GM12878 (cell line): Measurements from ENCODE around the gene ABR. TPM values are rescaled to one million over a fixed set of nuclear protein-coding genes. Genes with fewer than 3 reads are reported as not detected.
A peak's percentile ranks its signal among the peaks of the same experiment; 100 is the strongest.

Source experiments
- ATAC-seq: fragments of 200-7000 bp; cut with Tn5 transposase; 3 replicates; pipeline ENCODE4 v1.9.1; 2020; ENCODE audit warnings: mild to moderate bottlenecking, moderate library complexity
- BruUV-seq: library from RNA; stranded (reverse); fragments of 400-500 nt; replicated peaks from 2 replicates; lab custom pipeline; 2021; lab: Mats Ljungman, UMichigan
- CTCF ChIA-PET: fragments of 300-600 bp; sonication (Branson Sonifier 250); formaldehyde crosslinking; extraction: SDS; loops from one replicate; lab custom pipeline; 2021; ENCODE audit warnings: inconsistent platforms; lab: Yijun Ruan, JAX
- POLR2A ChIA-PET: fragments of 350-600 bp; formaldehyde crosslinking; extraction: SDS; loops from one replicate; lab custom pipeline; 2021; ENCODE audit warnings: inconsistent platforms; lab: Charles Lee
- RAD21 ChIA-PET: fragments of 300-600 bp; sonication (Branson Sonifier 250); formaldehyde crosslinking; loops from one replicate; lab custom pipeline; 2023; ENCODE audit warnings: antibody characterized with exemption; ENCODE audit not compliant: unreplicated experiment; lab: Charles Lee
- SMC1A ChIA-PET: fragments of 300-600 bp; sonication (Branson Sonifier 250); formaldehyde crosslinking; loops from one replicate; lab custom pipeline; 2023; ENCODE audit not compliant: unreplicated experiment, uncharacterized antibody; lab: Charles Lee
- DNase-seq: peaks from one replicate; pipeline ENCODE4 v3.0.0-alpha.2; 2011; ENCODE audit warnings: low read depth, low spot score
- FAIRE-seq: peaks from 3 replicates; lab custom pipeline; 2011; peaks lifted over from hg19 to GRCh38; lab: Jason Lieb, UNC
- H2AFZ ChIP-seq: 2 replicates; pipeline ENCODE4 v1.6.0; 2011; ENCODE audit warnings: low read depth, low read length, control low read depth; ENCODE audit not compliant: control insufficient read depth
- H3K27ac ChIP-seq: 2 replicates; pipeline ENCODE4 v1.5.1; 2011; ENCODE audit warnings: control low read depth; ENCODE audit not compliant: control insufficient read depth, insufficient read depth
- H3K27me3 ChIP-seq, 2 experiments: replicated peaks in 1 of 2; 2 replicates each; pipeline versions ENCODE4 v1.6.0 to v1.6.1; 2011; ENCODE audit warnings: low read length in 1 of 2; ENCODE audit not compliant: control insufficient read depth in 2 of 2, insufficient read depth in 2 of 2
- H3K36me3 ChIP-seq, 2 experiments: 2 replicates each; pipeline ENCODE4 v1.5.1; 2011; ENCODE audit warnings: low read length in 1 of 2; ENCODE audit not compliant: control insufficient read depth in 2 of 2, insufficient read depth in 2 of 2
- H3K4me1 ChIP-seq: 2 replicates; pipeline ENCODE4 v1.6.1; 2011; ENCODE audit warnings: mild to moderate bottlenecking, low read length, moderate library complexity, mixed read lengths; ENCODE audit not compliant: control insufficient read depth, insufficient read depth
- H3K4me2 ChIP-seq: 2 replicates; pipeline ENCODE4 v1.6.0; 2011; ENCODE audit warnings: control low read depth; ENCODE audit not compliant: control insufficient read depth, insufficient read depth
- H3K4me3 ChIP-seq: fragments of 200-600 bp; sonication (generic); 2 replicates; pipeline ENCODE4 v1.5.1; 2016
- H3K79me2 ChIP-seq: 2 replicates; pipeline ENCODE4 v1.6.0; 2011; ENCODE audit warnings: low read length; ENCODE audit not compliant: control insufficient read depth, insufficient read depth
- H3K9ac ChIP-seq: 2 replicates; pipeline ENCODE4 v1.8.0; 2011; ENCODE audit warnings: low read length, control low read depth, mixed read lengths; ENCODE audit not compliant: control insufficient read depth, insufficient read depth
- H3K9me3 ChIP-seq: replicated peaks from 3 replicates; pipeline ENCODE4 v1.5.1; 2011; ENCODE audit warnings: mild to moderate bottlenecking, low read length; ENCODE audit not compliant: control insufficient read depth, insufficient read depth
- H4K20me1 ChIP-seq: 2 replicates; pipeline ENCODE4 v1.6.0; 2011; ENCODE audit not compliant: control insufficient read depth, insufficient read depth
- BCL11A ChIP-seq: IDR thresholded peaks from 2 replicates; pipeline ENCODE4 v1.6.1; 2011; ENCODE audit warnings: low read depth, low read length
- CREB1 ChIP-seq: IDR thresholded peaks from 2 replicates; pipeline ENCODE4 v1.6.1; 2012; ENCODE audit warnings: low read depth, mild to moderate bottlenecking, inconsistent platforms
- EP300 ChIP-seq, 2 experiments: fragments of 150-350 bp in 1 of 2; IDR thresholded peaks; 2 replicates each; pipeline ENCODE4 v1.6.1; 2011 to 2012; ENCODE audit warnings: low read depth in 2 of 2, low read length in 2 of 2, borderline replicate concordance in 1 of 2, improper control_type of control experiment in 1 of 2, inconsistent platforms in 1 of 2; ENCODE audit not compliant: control insufficient read depth in 1 of 2
- HDAC6 ChIP-seq: fragments of 200-600 bp; sonication (generic); IDR thresholded peaks from one replicate; pipeline ENCODE4 v1.8.0; 2017; ENCODE audit warnings: antibody characterized with exemption; ENCODE audit not compliant: unreplicated experiment
- MEF2A ChIP-seq: IDR thresholded peaks from 2 replicates; pipeline ENCODE4 v1.6.1; 2011; ENCODE audit warnings: low read depth, mild to moderate bottlenecking, low read length, moderate library complexity; ENCODE audit not compliant: insufficient read depth
- NBN ChIP-seq: fragments of 450-650 bp; IDR thresholded peaks from 2 replicates; pipeline ENCODE4 v1.6.1; 2016
- NFIC ChIP-seq: IDR thresholded peaks from 2 replicates; pipeline ENCODE4 v1.6.1; 2012; ENCODE audit warnings: low read depth, mild to moderate bottlenecking, inconsistent platforms, low read length, moderate library complexity
- PAX8 ChIP-seq: fragments of 450-650 bp; IDR thresholded peaks from 2 replicates; pipeline ENCODE4 v1.6.1; 2017; ENCODE audit warnings: mild to moderate bottlenecking, moderate library complexity
- POLR2A ChIP-seq: IDR thresholded peaks from 2 replicates; pipeline ENCODE4 v1.6.1; 2011; ENCODE audit warnings: low read depth, mild to moderate bottlenecking, low read length
- POLR2AphosphoS2 ChIP-seq: IDR thresholded peaks from 2 replicates; pipeline ENCODE4 v1.6.1; 2011; ENCODE audit warnings: low read depth, mild to moderate bottlenecking, low read length, improper control_type of control experiment, moderate library complexity
- SP1 ChIP-seq: IDR thresholded peaks from one replicate; pipeline ENCODE4 v1.6.1; 2011; ENCODE audit warnings: low read depth, low read length
- SUZ12 ChIP-seq: fragments of 200-600 bp; sonication (generic); IDR thresholded peaks from one replicate; pipeline ENCODE4 v1.6.1; 2018; ENCODE audit warnings: antibody characterized with exemption, mild to moderate bottlenecking; ENCODE audit not compliant: unreplicated experiment
- TARDBP ChIP-seq: IDR thresholded peaks from 2 replicates; pipeline ENCODE4 v1.6.1; 2016; ENCODE audit warnings: borderline replicate concordance
- YY1 ChIP-seq: IDR thresholded peaks from 2 replicates; pipeline ENCODE4 v1.6.1; 2011; ENCODE audit warnings: low read depth, mild to moderate bottlenecking, low read length
- ZNF384 ChIP-seq: IDR thresholded peaks from 2 replicates; pipeline ENCODE4 v1.6.1; 2012; ENCODE audit warnings: low read depth, mild to moderate bottlenecking, low read length, improper control_type of control experiment, borderline replicate concordance
- WGBS: methylation state at CpG from one replicate; pipeline ENCODE4 v1.1.6; 2016; ENCODE audit warnings: low lambda C conversion rate; ENCODE audit not compliant: insufficient replicate concordance, insufficient coverage; ENCODE audit errors: missing lambda C conversion rate; 5-methylcytosine and 5-hydroxymethylcytosine counted together
- in situ Hi-C: fragments of 300-500 bp; cut with MboI; formaldehyde crosslinking; loops from 9 replicates; pipeline ENCODE4 v1.14.3; 2018; ENCODE audit warnings: mixed read lengths
- intact Hi-C: fragments of 100-400 bp; cut with micrococcal nuclease; formaldehyde crosslinking; loops from one replicate; pipeline ENCODE4 v1.14.2; 2022; ENCODE audit not compliant: unreplicated experiment
- polyA plus RNA-seq, 11 experiments: library from polyadenylated mRNA; depleted of rRNA in 4 of 11; unstranded in 6 of 11; stranded (reverse) in 5 of 11; fragments of >200 nt; fragmentation: Nextera tagmentation in 4 of 11; fragmentation: Illumina TruSeq in 1 of 11; extraction: Ambion mirVana in 4 of 11; extraction: Trizol in 1 of 11; gene quantifications; 1 replicate in 1 of 11; 2 replicates in 10 of 11; pipeline versions ENCODE4 v1.2.1 to v1.2.3, GENCODE V29; 2011 to 2016; ENCODE audit warnings: inconsistent platforms in 2 of 11, missing spikeins in 2 of 11, low read depth in 1 of 11
- total RNA-seq, 4 experiments: library from RNA; depleted of rRNA in 3 of 4; stranded (reverse); fragments of >200 nt in 3 of 4; fragmentation: Illumina TruSeq in 1 of 4; extraction: Trizol in 1 of 4; gene quantifications; 2 replicates each; pipeline versions ENCODE4 v1.2.1 to v1.2.3, GENCODE V29; 2013 to 2021
- TF ChIP-seq, protein P1 (sequence below): fragments of 450-650 bp; IDR thresholded peaks from 2 replicates; pipeline ENCODE4 v1.6.1; 2014; ENCODE audit warnings: mild to moderate bottlenecking
- TF ChIP-seq, protein P2 (sequence below): fragments of 450-650 bp; formaldehyde crosslinking; IDR thresholded peaks from 2 replicates; pipeline ENCODE4 v1.5.0; 2022; ENCODE audit warnings: mild to moderate bottlenecking, missing genetic modification characterization
- TF ChIP-seq, protein P3 (sequence below): fragments of 150-350 bp; IDR thresholded peaks from 2 replicates; pipeline ENCODE4 v1.6.1; 2014; ENCODE audit warnings: mild to moderate bottlenecking, low read depth, low read length

Gene ABR
- total and polyA plus RNA-seq, 10 of the 15 experiments (the other 5 are each of a cell fraction or from before 2014, with no cell fraction given), result 1.4 to 112 (median 30.0) TPM

DNA sequence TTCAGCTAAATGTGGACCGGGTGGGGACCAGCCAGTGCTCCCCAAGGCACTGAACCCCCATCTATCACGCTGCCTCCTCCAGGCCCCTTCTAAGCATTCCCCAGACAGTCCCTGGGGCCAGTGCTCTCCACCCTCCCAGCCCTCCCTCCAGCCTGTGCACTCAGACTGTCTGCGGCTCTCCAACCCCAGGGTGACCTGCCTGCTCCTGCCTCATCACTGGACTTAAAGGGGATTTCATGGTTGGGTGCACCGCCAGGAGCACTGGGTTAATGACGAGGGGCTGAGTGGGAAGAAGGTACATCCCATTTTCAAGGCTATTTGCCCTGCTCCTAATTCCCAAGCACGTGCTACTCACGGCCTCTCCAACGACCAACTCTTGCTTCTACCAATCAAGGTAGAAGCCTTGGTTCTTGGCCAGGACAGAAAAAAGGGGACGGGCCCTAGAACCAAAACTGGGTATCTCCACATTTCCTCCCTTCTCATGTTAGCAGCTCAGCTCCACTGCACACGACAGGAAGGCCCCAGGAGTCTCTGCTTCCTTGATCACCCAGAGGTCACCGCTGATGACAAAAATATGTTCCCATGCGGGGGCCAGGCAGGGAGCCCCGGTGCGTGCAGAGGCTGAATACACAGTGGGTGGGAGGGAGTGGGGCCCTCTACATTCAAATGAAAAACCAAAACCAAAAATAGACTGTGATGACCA lies 3.5 kb upstream of the ABR start:
- H3K4me2 ChIP-seq, result peak overlapping the region; percentile 75
- RAD21 ChIA-PET, result interaction anchor here (0.5 to 5.5 kb wide), 7 partner anchors 15 to 62 kb away, joined by 3 to 44 read pairs (median 8); no protein-coding TSS in a partner anchor
- peak overlapping the region; percentile 79 for H3K27ac ChIP-seq
- peaks cover 71% of the 10 kb centered on the region for H3K4me1 ChIP-seq
- in situ Hi-C loops (no loop called here), intact Hi-C loops (loop anchor here (5.0 kb wide), 1 partner anchor 44 kb away; no protein-coding TSS in a partner anchor)
- peaks cover 56% of the 10 kb centered on the region for H3K79me2 ChIP-seq
- no peak overlapping the region for H2AFZ ChIP-seq
- SMC1A ChIA-PET, result interaction anchor here (1.4 to 4.7 kb wide), 3 partner anchors 14 to 61 kb away, joined by 5 to 40 read pairs (median 6); no protein-coding TSS in a partner anchor
- no peaks in the 10 kb centered on the region for H3K9me3 ChIP-seq
- peak overlapping the region; percentile 52; the same call in 1 of the 2 replicates for H3K4me3 ChIP-seq
- peak; percentile 61 for ATAC-seq
- H3K9ac ChIP-seq, result peak overlapping the region; percentile 3; the same call in 1 of the 2 replicates
- WGBS, result under 1% methylated on average over 14 of the region's 14 CpGs
- peak; percentile 85 for FAIRE-seq
- no peaks in the 10 kb centered on the region for H4K20me1 ChIP-seq
- no peaks in the 10 kb centered on the region for H3K27me3 ChIP-seq
- no TSS peak for BruUV-seq
- CTCF ChIA-PET, result interaction anchor here (1.9 to 9.2 kb wide), 4 partner anchors 16 to 61 kb away, joined by 6 to 138 read pairs (median 64); no protein-coding TSS in a partner anchor
- H3K36me3 ChIP-seq, result no peaks in the 10 kb centered on the region; a peak in 1 of 4 replicates
- POLR2A ChIA-PET, result interaction anchor here (1.1 to 2.7 kb wide), 6 partner anchors 14 to 46 kb away, joined by 3 to 21 read pairs (median 7); no protein-coding TSS in a partner anchor
- peak; percentile 85 for DNase-seq
- TF ChIP-seq YY1, result peak; percentile 39; the same call in 1 of the 2 replicates
- peak; percentile 87 for TF ChIP-seq CREB1
- TF ChIP-seq POLR2A, result no peak
- TF ChIP-seq POLR2AphosphoS2, result no peak
- TF ChIP-seq EP300 (IDR thresholded peaks at IDR 0.05; ENCODE audit: borderline replicate concordance in 1 of 2, control insufficient read depth in 1 of 2, low read depth in 2 of 2, low read length in 2 of 2), result peak; percentile 15 to 74; a peak in 1 of 4 replicates
- no peak for TF ChIP-seq SUZ12
- TF ChIP-seq TARDBP, result peak; percentile 32; the same call in 1 of the 2 replicates
- TF ChIP-seq, protein P1, sequence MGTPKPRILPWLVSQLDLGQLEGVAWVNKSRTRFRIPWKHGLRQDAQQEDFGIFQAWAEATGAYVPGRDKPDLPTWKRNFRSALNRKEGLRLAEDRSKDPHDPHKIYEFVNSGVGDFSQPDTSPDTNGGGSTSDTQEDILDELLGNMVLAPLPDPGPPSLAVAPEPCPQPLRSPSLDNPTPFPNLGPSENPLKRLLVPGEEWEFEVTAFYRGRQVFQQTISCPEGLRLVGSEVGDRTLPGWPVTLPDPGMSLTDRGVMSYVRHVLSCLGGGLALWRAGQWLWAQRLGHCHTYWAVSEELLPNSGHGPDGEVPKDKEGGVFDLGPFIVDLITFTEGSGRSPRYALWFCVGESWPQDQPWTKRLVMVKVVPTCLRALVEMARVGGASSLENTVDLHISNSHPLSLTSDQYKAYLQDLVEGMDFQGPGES, result no peak
- no peak for TF ChIP-seq HDAC6
- TF ChIP-seq ZNF384, result no peak
- peak; percentile 94 for TF ChIP-seq NFIC
- TF ChIP-seq BCL11A, result peak; percentile 80; the same call in 1 of the 2 replicates
- peak; percentile 98 for TF ChIP-seq MEF2A
- no peak for TF ChIP-seq NBN
- TF ChIP-seq, protein P2, sequence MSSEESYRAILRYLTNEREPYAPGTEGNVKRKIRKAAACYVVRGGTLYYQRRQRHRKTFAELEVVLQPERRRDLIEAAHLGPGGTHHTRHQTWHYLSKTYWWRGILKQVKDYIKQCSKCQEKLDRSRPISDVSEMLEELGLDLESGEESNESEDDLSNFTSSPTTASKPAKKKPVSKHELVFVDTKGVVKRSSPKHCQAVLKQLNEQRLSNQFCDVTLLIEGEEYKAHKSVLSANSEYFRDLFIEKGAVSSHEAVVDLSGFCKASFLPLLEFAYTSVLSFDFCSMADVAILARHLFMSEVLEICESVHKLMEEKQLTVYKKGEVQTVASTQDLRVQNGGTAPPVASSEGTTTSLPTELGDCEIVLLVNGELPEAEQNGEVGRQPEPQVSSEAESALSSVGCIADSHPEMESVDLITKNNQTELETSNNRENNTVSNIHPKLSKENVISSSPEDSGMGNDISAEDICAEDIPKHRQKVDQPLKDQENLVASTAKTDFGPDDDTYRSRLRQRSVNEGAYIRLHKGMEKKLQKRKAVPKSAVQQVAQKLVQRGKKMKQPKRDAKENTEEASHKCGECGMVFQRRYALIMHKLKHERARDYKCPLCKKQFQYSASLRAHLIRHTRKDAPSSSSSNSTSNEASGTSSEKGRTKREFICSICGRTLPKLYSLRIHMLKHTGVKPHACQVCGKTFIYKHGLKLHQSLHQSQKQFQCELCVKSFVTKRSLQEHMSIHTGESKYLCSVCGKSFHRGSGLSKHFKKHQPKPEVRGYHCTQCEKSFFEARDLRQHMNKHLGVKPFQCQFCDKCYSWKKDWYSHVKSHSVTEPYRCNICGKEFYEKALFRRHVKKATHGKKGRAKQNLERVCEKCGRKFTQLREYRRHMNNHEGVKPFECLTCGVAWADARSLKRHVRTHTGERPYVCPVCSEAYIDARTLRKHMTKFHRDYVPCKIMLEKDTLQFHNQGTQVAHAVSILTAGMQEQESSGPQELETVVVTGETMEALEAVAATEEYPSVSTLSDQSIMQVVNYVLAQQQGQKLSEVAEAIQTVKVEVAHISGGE (CRISPR knock-in tag), result no peak
- no peak for TF ChIP-seq PAX8
- TF ChIP-seq SP1, result peak; percentile 56
- TF ChIP-seq, protein P3, sequence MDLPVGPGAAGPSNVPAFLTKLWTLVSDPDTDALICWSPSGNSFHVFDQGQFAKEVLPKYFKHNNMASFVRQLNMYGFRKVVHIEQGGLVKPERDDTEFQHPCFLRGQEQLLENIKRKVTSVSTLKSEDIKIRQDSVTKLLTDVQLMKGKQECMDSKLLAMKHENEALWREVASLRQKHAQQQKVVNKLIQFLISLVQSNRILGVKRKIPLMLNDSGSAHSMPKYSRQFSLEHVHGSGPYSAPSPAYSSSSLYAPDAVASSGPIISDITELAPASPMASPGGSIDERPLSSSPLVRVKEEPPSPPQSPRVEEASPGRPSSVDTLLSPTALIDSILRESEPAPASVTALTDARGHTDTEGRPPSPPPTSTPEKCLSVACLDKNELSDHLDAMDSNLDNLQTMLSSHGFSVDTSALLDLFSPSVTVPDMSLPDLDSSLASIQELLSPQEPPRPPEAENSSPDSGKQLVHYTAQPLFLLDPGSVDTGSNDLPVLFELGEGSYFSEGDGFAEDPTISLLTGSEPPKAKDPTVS, result no peak
